WTC11 (cell line): ENCODE measurements around the gene UBL7. TPM values are rescaled to one million over a fixed set of nuclear protein-coding genes. Genes with fewer than 3 reads are reported as not detected.

Experiments
- ATAC-seq: fragments of 200-7000 bp; cut with Tn5 transposase; 2 replicates; pipeline ENCODE4 v1.10.0; 2021; ENCODE audit warnings: mild to moderate bottlenecking, moderate library complexity
- CTCF ChIA-PET: fragments of 300-600 bp; sonication (Branson Sonifier 250); formaldehyde crosslinking; loops from one replicate; lab custom pipeline; 2021; ENCODE audit warnings: antibody characterized with exemption; lab: Charles Lee
- POLR2A ChIA-PET: fragments of 350-600 bp; sonication (Branson Sonifier 250); formaldehyde crosslinking; loops from one replicate; lab custom pipeline; 2021; ENCODE audit warnings: antibody characterized with exemption; lab: Charles Lee
- DNase-seq: peaks from one replicate; pipeline ENCODE4 v3.0.0; 2021; ENCODE audit warnings: low spot score
- H3K27ac Mint-ChIP-seq: 2 replicates; pipeline ENCODE4 v1.8.0; 2021; ENCODE audit warnings: mixed read lengths
- H3K27me3 Mint-ChIP-seq: 2 replicates; pipeline ENCODE4 v1.8.0; 2021; ENCODE audit warnings: low read depth, mild to moderate bottlenecking, moderate library complexity, mixed read lengths
- H3K36me3 Mint-ChIP-seq: 2 replicates; pipeline ENCODE4 v1.8.0; 2021; ENCODE audit warnings: mixed read lengths
- H3K4me1 Mint-ChIP-seq: 2 replicates; pipeline ENCODE4 v1.8.0; 2022; ENCODE audit warnings: mixed read lengths
- H3K4me3 Mint-ChIP-seq: 2 replicates; pipeline ENCODE4 v1.8.0; 2021; ENCODE audit warnings: mild to moderate bottlenecking, moderate library complexity, mixed read lengths
- H3K9me3 Mint-ChIP-seq: 2 replicates; pipeline ENCODE4 v1.8.0; 2021; ENCODE audit warnings: mixed read lengths
- ESRRA ChIP-seq: sonication (generic); formaldehyde crosslinking; IDR thresholded peaks from 2 replicates; pipeline ENCODE4 v1.8.1; 2022; ENCODE audit warnings: mild to moderate bottlenecking, missing genetic modification reagents, borderline replicate concordance
- KAT7 ChIP-seq: sonication (generic); formaldehyde crosslinking; IDR thresholded peaks from 2 replicates; pipeline ENCODE4 v1.8.1; 2023; ENCODE audit warnings: missing genetic modification reagents, mild to moderate bottlenecking, borderline replicate concordance
- MXD4 ChIP-seq: fragments of 250-450 bp; sonication (Bioruptor Pico); IDR thresholded peaks from 2 replicates; pipeline ENCODE4 v1.8.0; 2021; ENCODE audit warnings: mild to moderate bottlenecking, moderate library complexity, borderline replicate concordance
- NFE2L1 ChIP-seq: sonication (generic); formaldehyde crosslinking; IDR thresholded peaks from 2 replicates; pipeline ENCODE4 v1.8.1; 2023; ENCODE audit warnings: missing genetic modification reagents
- TP53 ChIP-seq: sonication (generic); formaldehyde crosslinking; IDR thresholded peaks from 2 replicates; pipeline ENCODE4 v1.8.1; 2023; ENCODE audit warnings: mild to moderate bottlenecking, missing genetic modification reagents
- ZBTB21 ChIP-seq: sonication (generic); formaldehyde crosslinking; IDR thresholded peaks from 2 replicates; pipeline ENCODE4 v1.8.1; 2023; ENCODE audit warnings: mild to moderate bottlenecking, missing genetic modification reagents, borderline replicate concordance
- ZNF138 ChIP-seq: sonication (generic); formaldehyde crosslinking; conservative IDR thresholded peaks from 2 replicates; pipeline ENCODE4 v1.8.1; 2022; ENCODE audit warnings: mild to moderate bottlenecking, moderate library complexity, missing genetic modification reagents
- ZNF396 ChIP-seq: fragments of 250-450 bp; sonication (Bioruptor Pico); IDR thresholded peaks from 2 replicates; pipeline ENCODE4 v1.8.0; 2021; ENCODE audit warnings: mild to moderate bottlenecking, moderate library complexity, borderline replicate concordance
- ZNF416 ChIP-seq: fragments of 250-450 bp; sonication (Bioruptor Pico); IDR thresholded peaks from 2 replicates; pipeline ENCODE4 v1.9.0; 2021; ENCODE audit warnings: mild to moderate bottlenecking, inconsistent platforms
- total RNA-seq: library from RNA; stranded (reverse); gene quantifications from 3 replicates; pipeline ENCODE4 v1.2.3, GENCODE V29; 2021
- TF ChIP-seq, protein P1 (sequence below): sonication (generic); formaldehyde crosslinking; IDR thresholded peaks from 2 replicates; pipeline ENCODE4 v1.8.1; 2023; ENCODE audit warnings: mild to moderate bottlenecking, missing genetic modification reagents
- TF ChIP-seq, protein P2 (sequence below): sonication (generic); formaldehyde crosslinking; IDR thresholded peaks from 2 replicates; pipeline ENCODE4 v1.8.1; 2022; ENCODE audit warnings: mild to moderate bottlenecking, missing genetic modification reagents, moderate library complexity, borderline replicate concordance
- TF ChIP-seq, protein P3 (sequence below): sonication (generic); formaldehyde crosslinking; IDR thresholded peaks from 2 replicates; pipeline ENCODE4 v1.8.1; 2022; ENCODE audit warnings: missing genetic modification reagents, borderline replicate concordance
- TF ChIP-seq, protein P4 (sequence below): sonication (generic); formaldehyde crosslinking; IDR thresholded peaks from 2 replicates; pipeline ENCODE4 v1.8.0; 2023; ENCODE audit warnings: mild to moderate bottlenecking, missing genetic modification reagents
- TF ChIP-seq, protein P5 (sequence below): sonication (generic); formaldehyde crosslinking; IDR thresholded peaks from 2 replicates; pipeline ENCODE4 v1.8.0; 2022; ENCODE audit warnings: mild to moderate bottlenecking, missing genetic modification reagents

Gene UBL7
- total RNA-seq, 1 experiment from 2014 or later: 70.1 TPM

DNA sequence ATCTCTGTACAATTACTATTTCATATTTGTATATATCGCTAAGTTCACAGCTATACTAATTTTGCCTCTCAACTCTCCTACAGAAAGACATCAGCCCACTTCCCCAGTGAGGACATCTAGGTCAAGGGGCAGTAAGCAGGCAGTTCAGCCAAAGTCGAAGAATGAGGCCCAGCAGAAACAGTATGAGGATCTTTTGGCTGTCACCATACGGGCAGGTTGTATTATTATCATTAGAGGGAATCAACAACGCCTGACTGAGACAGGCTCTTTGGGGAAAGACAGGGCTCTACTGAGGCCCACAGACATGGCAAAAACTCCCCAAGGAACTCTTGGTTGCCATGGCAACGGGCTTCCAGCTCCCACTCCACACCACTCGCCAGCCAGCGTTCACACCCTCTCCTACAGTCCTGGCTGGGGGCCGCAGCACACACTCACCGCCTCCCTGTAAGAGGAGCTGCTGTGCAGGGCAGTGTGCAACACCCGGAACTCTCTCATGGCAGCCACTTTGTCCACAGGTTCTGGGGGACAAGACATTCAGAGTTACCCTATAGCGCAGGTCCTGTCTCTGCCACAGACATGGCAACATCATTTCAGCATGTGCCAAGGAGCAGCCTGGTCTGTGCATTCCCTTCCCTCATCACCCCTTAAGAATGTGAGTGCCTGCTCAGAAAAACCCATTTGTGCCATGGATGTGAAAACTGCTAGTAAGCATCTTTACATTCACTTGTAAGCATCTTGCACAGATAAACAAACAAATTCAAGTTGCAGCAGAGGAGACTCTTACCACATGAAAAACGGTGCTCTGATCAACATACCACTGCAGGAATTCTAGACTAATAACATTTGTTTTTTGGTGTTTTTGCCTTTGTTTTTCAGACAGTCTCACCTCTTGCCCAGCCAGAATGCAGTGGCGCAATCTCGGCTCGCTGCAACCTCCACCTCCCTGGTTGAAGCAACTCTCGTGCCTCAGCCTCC lies 8.8 kb downstream of the UBL7 start (continued):
- TF ChIP-seq, protein P1, sequence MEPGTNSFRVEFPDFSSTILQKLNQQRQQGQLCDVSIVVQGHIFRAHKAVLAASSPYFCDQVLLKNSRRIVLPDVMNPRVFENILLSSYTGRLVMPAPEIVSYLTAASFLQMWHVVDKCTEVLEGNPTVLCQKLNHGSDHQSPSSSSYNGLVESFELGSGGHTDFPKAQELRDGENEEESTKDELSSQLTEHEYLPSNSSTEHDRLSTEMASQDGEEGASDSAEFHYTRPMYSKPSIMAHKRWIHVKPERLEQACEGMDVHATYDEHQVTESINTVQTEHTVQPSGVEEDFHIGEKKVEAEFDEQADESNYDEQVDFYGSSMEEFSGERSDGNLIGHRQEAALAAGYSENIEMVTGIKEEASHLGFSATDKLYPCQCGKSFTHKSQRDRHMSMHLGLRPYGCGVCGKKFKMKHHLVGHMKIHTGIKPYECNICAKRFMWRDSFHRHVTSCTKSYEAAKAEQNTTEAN (CRISPR knock-in tag): no peak

DNA sequence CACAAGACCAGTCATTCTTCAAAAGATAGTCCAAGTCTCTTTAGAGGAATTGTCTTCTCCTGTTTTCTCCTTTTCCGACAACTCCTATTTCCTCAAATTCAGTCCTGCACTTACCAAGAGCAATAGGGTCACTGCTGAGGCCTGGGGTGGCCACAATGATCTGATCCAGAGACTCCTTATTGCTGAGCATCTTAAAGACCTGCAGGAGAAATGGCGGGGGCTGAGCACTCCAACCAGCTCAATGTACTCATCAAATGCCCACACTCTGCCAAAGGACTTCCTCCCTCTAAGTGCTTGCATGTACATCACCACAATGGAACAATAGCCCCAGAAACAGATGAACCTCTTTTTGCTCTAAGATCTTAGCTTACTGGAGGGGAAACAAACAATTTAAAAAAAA lies 9.6 kb downstream of the UBL7 start:
- no peak for ATAC-seq
- peaks cover 19% of the 10 kb centered on the region for H3K4me1 Mint-ChIP-seq
- no peak overlapping the region for H3K4me3 Mint-ChIP-seq
- no peaks in the 10 kb centered on the region for H3K9me3 Mint-ChIP-seq
- no peak overlapping the region for H3K27ac Mint-ChIP-seq
- POLR2A ChIA-PET: interaction anchor here (0.5 kb wide), 1 partner anchor 177 kb away, joined by 3 read pairs; no protein-coding TSS in a partner anchor
- TF ChIP-seq, protein P2, sequence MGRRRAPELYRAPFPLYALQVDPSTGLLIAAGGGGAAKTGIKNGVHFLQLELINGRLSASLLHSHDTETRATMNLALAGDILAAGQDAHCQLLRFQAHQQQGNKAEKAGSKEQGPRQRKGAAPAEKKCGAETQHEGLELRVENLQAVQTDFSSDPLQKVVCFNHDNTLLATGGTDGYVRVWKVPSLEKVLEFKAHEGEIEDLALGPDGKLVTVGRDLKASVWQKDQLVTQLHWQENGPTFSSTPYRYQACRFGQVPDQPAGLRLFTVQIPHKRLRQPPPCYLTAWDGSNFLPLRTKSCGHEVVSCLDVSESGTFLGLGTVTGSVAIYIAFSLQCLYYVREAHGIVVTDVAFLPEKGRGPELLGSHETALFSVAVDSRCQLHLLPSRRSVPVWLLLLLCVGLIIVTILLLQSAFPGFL (CRISPR knock-in tag): no peak
- TF ChIP-seq MXD4 (CRISPR knock-in tag): no peak
- TF ChIP-seq, protein P3, sequence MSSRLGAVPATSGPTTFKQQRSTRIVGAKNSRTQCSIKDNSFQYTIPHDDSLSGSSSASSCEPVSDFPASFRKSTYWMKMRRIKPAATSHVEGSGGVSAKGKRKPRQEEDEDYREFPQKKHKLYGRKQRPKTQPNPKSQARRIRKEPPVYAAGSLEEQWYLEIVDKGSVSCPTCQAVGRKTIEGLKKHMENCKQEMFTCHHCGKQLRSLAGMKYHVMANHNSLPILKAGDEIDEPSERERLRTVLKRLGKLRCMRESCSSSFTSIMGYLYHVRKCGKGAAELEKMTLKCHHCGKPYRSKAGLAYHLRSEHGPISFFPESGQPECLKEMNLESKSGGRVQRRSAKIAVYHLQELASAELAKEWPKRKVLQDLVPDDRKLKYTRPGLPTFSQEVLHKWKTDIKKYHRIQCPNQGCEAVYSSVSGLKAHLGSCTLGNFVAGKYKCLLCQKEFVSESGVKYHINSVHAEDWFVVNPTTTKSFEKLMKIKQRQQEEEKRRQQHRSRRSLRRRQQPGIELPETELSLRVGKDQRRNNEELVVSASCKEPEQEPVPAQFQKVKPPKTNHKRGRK (CRISPR knock-in tag): no peak
- no peak for TF ChIP-seq NFE2L1 (CRISPR knock-in tag)
- no peak for TF ChIP-seq KAT7
- TF ChIP-seq, protein P4, sequence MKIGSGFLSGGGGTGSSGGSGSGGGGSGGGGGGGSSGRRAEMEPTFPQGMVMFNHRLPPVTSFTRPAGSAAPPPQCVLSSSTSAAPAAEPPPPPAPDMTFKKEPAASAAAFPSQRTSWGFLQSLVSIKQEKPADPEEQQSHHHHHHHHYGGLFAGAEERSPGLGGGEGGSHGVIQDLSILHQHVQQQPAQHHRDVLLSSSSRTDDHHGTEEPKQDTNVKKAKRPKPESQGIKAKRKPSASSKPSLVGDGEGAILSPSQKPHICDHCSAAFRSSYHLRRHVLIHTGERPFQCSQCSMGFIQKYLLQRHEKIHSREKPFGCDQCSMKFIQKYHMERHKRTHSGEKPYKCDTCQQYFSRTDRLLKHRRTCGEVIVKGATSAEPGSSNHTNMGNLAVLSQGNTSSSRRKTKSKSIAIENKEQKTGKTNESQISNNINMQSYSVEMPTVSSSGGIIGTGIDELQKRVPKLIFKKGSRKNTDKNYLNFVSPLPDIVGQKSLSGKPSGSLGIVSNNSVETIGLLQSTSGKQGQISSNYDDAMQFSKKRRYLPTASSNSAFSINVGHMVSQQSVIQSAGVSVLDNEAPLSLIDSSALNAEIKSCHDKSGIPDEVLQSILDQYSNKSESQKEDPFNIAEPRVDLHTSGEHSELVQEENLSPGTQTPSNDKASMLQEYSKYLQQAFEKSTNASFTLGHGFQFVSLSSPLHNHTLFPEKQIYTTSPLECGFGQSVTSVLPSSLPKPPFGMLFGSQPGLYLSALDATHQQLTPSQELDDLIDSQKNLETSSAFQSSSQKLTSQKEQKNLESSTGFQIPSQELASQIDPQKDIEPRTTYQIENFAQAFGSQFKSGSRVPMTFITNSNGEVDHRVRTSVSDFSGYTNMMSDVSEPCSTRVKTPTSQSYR: no peak
- TF ChIP-seq, protein P5, sequence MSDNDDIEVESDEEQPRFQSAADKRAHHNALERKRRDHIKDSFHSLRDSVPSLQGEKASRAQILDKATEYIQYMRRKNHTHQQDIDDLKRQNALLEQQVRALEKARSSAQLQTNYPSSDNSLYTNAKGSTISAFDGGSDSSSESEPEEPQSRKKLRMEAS (CRISPR knock-in tag): no peak
- no peak for TF ChIP-seq ZNF396 (CRISPR knock-in tag)
- TF ChIP-seq, all 79 proteins: peak for 0
- DNase-seq: no peak
- Mint-ChIP-seq H3K36me3 (peaks cover 41% of the 10 kb centered on the region), H3K27me3 (no peaks in the 10 kb centered on the region)
- CTCF ChIA-PET: interaction anchor here (1.0 to 1.3 kb wide), 2 partner anchors 13 to 69 kb away, joined by 3 to 4 read pairs; no protein-coding TSS in a partner anchor

DNA sequence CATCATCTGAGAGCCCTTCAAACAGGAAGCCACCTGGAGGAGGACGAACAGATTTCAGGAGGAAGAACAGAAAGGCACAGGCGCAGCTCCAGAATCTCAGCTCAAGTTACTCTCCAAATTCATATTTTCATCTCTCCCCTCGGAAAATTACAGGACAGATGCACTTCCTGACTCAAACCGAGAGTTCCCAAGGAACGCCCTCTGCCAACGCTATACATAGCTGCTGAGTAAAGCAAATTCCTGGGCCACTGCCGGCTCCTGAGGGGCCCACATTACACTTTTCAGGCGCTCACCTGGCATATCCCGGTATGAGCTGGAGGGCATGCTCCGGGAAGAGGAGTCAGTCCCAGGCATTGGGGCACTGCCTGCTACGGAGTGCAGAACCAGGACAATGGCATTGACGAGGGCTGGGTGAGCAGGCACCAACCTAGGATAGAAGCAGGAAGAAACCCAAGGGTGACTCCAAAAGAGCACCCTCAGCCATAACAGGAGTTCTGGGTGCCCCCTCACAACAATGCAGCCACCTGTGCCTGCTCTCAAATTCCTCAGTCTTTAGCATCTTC lies 11.2 kb downstream of the UBL7 start:
- no peak overlapping the region for H3K4me3 Mint-ChIP-seq
- no peak for DNase-seq
- peaks cover 17% of the 10 kb centered on the region for H3K4me1 Mint-ChIP-seq
- H3K36me3 Mint-ChIP-seq: peaks cover 32% of the 10 kb centered on the region
- H3K27me3 Mint-ChIP-seq: no peaks in the 10 kb centered on the region
- TF ChIP-seq ZNF416: no peak
- TF ChIP-seq ZNF138 (CRISPR knock-in tag): no peak
- TF ChIP-seq ESRRA (CRISPR knock-in tag): no peak
- no peak for TF ChIP-seq TP53 (CRISPR knock-in tag)
- no peak for TF ChIP-seq ZBTB21
- no peak for ATAC-seq
- ChIA-PET POLR2A (interaction anchor here (1.5 kb wide), 1 partner anchor 11 kb away, joined by 3 read pairs; the partner anchor contains the start of gene UBL7), CTCF (interaction anchor here (1.2 kb wide), 2 partner anchors 11 to 74 kb away, joined by 3 to 6 read pairs; no protein-coding TSS in a partner anchor)
- H3K9me3 Mint-ChIP-seq: no peaks in the 10 kb centered on the region
- H3K27ac Mint-ChIP-seq: no peak overlapping the region; the same call in 1 of the 2 replicates
